IMR-90 (cell line): ENCODE measurements around the gene KRT37. TPM values are rescaled to one million over a fixed set of nuclear protein-coding genes. Genes with fewer than 3 reads are reported as not detected.

ENCODE experiments used
- ATAC-seq: fragments of 200-7000 bp; cut with Tn5 transposase; 2 replicates; pipeline ENCODE4 v1.9.1; 2020; ENCODE audit warnings: low read depth, mild to moderate bottlenecking, moderate library complexity
- BruUV-seq: library from RNA; stranded (reverse); fragments of 400-500 nt; replicated peaks from 2 replicates; lab custom pipeline; 2021; lab: Mats Ljungman, UMichigan
- CTCF ChIA-PET: fragments of 300-600 bp; formaldehyde crosslinking; extraction: SDS; loops from one replicate; lab custom pipeline; 2021; ENCODE audit warnings: antibody characterized with exemption; lab: Yijun Ruan, JAX
- POLR2A ChIA-PET: fragments of 300-600 bp; sonication (Branson Sonifier 250); formaldehyde crosslinking; loops from one replicate; lab custom pipeline; 2022; ENCODE audit warnings: antibody characterized with exemption; ENCODE audit not compliant: unreplicated experiment; lab: Charles Lee
- DNase-seq: peaks from one replicate; pipeline ENCODE4 v3.0.0; 2013
- H2AFZ ChIP-seq: replicated peaks from 2 replicates; pipeline ENCODE3; 2013; ENCODE audit warnings: low read length, mild to moderate bottlenecking; ENCODE audit not compliant: poor library complexity
- H2AK5ac ChIP-seq: 2 replicates; pipeline ENCODE4 v1.6.1; 2013; ENCODE audit warnings: low read depth, low read length, inconsistent platforms
- H2AK9ac ChIP-seq: replicated peaks from 2 replicates; pipeline ENCODE3; 2013; ENCODE audit warnings: mild to moderate bottlenecking, low read depth, low read length, moderate library complexity; ENCODE audit not compliant: poor library complexity
- H2BK120ac ChIP-seq: 2 replicates; pipeline ENCODE4 v1.6.1; 2013; ENCODE audit warnings: low read depth, low read length, inconsistent platforms
- H2BK15ac ChIP-seq: 3 replicates; pipeline ENCODE4 v1.6.1; 2013; ENCODE audit warnings: low read depth, low read length, inconsistent platforms
- H2BK20ac ChIP-seq: 2 replicates; pipeline ENCODE4 v1.6.1; 2013; ENCODE audit warnings: low read depth, mild to moderate bottlenecking, inconsistent platforms, low read length, moderate library complexity
- H2BK5ac ChIP-seq: 2 replicates; pipeline ENCODE4 v1.6.1; 2013; ENCODE audit warnings: mild to moderate bottlenecking, low read depth, low read length, inconsistent platforms; ENCODE audit not compliant: poor library complexity, severe bottlenecking
- H3K14ac ChIP-seq: replicated peaks from 2 replicates; pipeline ENCODE4 v1.6.1; 2013; ENCODE audit warnings: low read depth, low read length, inconsistent platforms
- H3K18ac ChIP-seq: 2 replicates; pipeline ENCODE4 v1.6.1; 2013; ENCODE audit warnings: low read depth, low read length, control low read depth
- H3K23ac ChIP-seq: 2 replicates; pipeline ENCODE4 v1.6.1; 2013; ENCODE audit warnings: low read depth, low read length, inconsistent platforms
- H3K27ac ChIP-seq: 2 replicates; pipeline ENCODE4 v1.5.1; 2013; ENCODE audit warnings: mild to moderate bottlenecking, control low read depth, low read length; ENCODE audit not compliant: insufficient read depth
- H3K27me3 ChIP-seq: 2 replicates; pipeline ENCODE4 v1.6.1; 2013; ENCODE audit warnings: low read length; ENCODE audit not compliant: control insufficient read depth, insufficient read depth
- H3K36me3 ChIP-seq: 2 replicates; pipeline ENCODE4 v1.6.1; 2013; ENCODE audit warnings: low read length, mixed read lengths; ENCODE audit not compliant: control insufficient read depth, insufficient read depth
- H3K4ac ChIP-seq: 2 replicates; pipeline ENCODE4 v1.6.1; 2013; ENCODE audit warnings: low read depth, low read length, inconsistent platforms
- H3K4me1 ChIP-seq: 2 replicates; pipeline ENCODE4 v1.6.1; 2013; ENCODE audit warnings: low read length, mixed read lengths; ENCODE audit not compliant: control insufficient read depth, insufficient read depth
- H3K4me2 ChIP-seq: 2 replicates; pipeline ENCODE4 v1.6.1; 2013; ENCODE audit warnings: low read depth, mild to moderate bottlenecking, control low read depth, low read length, moderate library complexity
- H3K4me3 ChIP-seq: 2 replicates; pipeline ENCODE4 v1.5.1; 2013; ENCODE audit warnings: low read depth, mild to moderate bottlenecking, control low read depth, low read length, moderate library complexity; ENCODE audit not compliant: insufficient read depth
- H3K56ac ChIP-seq: 2 replicates; pipeline ENCODE4 v1.6.1; 2013; ENCODE audit warnings: low read length, inconsistent platforms; ENCODE audit not compliant: insufficient read depth; ENCODE audit errors: extremely low read depth
- H3K79me1 ChIP-seq, 2 experiments: 2 replicates each; pipeline ENCODE4 v1.6.1; 2013; ENCODE audit warnings: low read length in 2 of 2, inconsistent platforms in 1 of 2, low read depth in 1 of 2
- H3K9ac ChIP-seq: 2 replicates; pipeline ENCODE4 v1.6.1; 2013; ENCODE audit warnings: low read depth, low read length, control low read depth
- H3K9me1 ChIP-seq: 2 replicates; pipeline ENCODE4 v1.6.1; 2013; ENCODE audit warnings: low read length, inconsistent platforms; ENCODE audit not compliant: insufficient read depth
- H3K9me3 ChIP-seq: 2 replicates; pipeline ENCODE4 v1.6.1; 2013; ENCODE audit warnings: low read length; ENCODE audit not compliant: control insufficient read depth, insufficient read depth
- H4K20me1 ChIP-seq: 2 replicates; pipeline ENCODE4 v1.6.1; 2013; ENCODE audit warnings: low read length, inconsistent platforms; ENCODE audit not compliant: insufficient read depth
- H4K5ac ChIP-seq: 2 replicates; pipeline ENCODE4 v1.6.1; 2013; ENCODE audit warnings: mild to moderate bottlenecking, low read depth, low read length, control low read depth
- H4K8ac ChIP-seq, 2 experiments: 2 replicates each; pipeline ENCODE4 v1.6.1; 2013; ENCODE audit warnings: low read depth in 2 of 2, low read length in 2 of 2, control low read depth in 1 of 2, inconsistent platforms in 1 of 2
- H4K91ac ChIP-seq: 2 replicates; pipeline ENCODE4 v1.6.1; 2013; ENCODE audit warnings: low read depth, low read length, inconsistent platforms; ENCODE audit not compliant: insufficient read depth
- FOS ChIP-seq: fragments of 150-350 bp; IDR thresholded peaks from 2 replicates; pipeline ENCODE4 v1.6.1; 2016; ENCODE audit warnings: low read depth, low read length
- RFX5 ChIP-seq: IDR thresholded peaks from 2 replicates; pipeline ENCODE4 v1.8.0; 2012; ENCODE audit warnings: low read depth, mild to moderate bottlenecking, low read length, moderate library complexity
- SMC3 ChIP-seq: fragments of 150-350 bp; IDR thresholded peaks from 2 replicates; pipeline ENCODE4 v1.6.1; 2016; ENCODE audit warnings: low read depth, mild to moderate bottlenecking, antibody characterized with exemption, low read length, moderate library complexity
- WGBS, 2 experiments: methylation state at CpG; one replicate each; pipeline versions ENCODE4 v1.1.5 to v1.1.7; 2013; ENCODE audit warnings: missing lambda C conversion rate in 2 of 2; ENCODE audit not compliant: insufficient read length in 1 of 2; ENCODE audit errors: extremely low coverage in 2 of 2; 5-methylcytosine and 5-hydroxymethylcytosine counted together
- dilution Hi-C: fragments of 300-500 bp; cut with HindIII; formaldehyde crosslinking; loops from one replicate; pipeline ENCODE4 v1.14.3; 2018; ENCODE audit warnings: low sequenced_read_pairs; ENCODE audit not compliant: unreplicated experiment
- in situ Hi-C: fragments of 300-500 bp; cut with MboI; formaldehyde crosslinking; loops from 3 replicates; pipeline ENCODE4 v1.14.3; 2019; ENCODE audit warnings: low sequenced_read_pairs, inconsistent platforms, mixed read lengths
- intact Hi-C: fragments of 100-400 bp; cut with micrococcal nuclease; formaldehyde crosslinking; loops from 2 replicates; pipeline ENCODE4 v1.10.0; 2022
- polyA plus RNA-seq, 3 experiments: library from polyadenylated mRNA; depleted of rRNA; stranded (reverse); fragments of >200 nt; gene quantifications; 2 replicates each; pipeline ENCODE4 v1.2.3, GENCODE V29; 2012; ENCODE audit warnings: low replicate concordance in 1 of 3
- total RNA-seq: library from RNA; depleted of rRNA; stranded (reverse); fragments of >200 nt; gene quantifications from 2 replicates; pipeline ENCODE4 v1.2.3, GENCODE V29; 2012

Gene KRT37
- total and polyA plus RNA-seq, 2 of the 4 experiments (the other 2 are of a cell fraction): not detected

- Histone ChIP-seq H3K27me3 (no peaks in the 10 kb centered on the region; the same call in 1 of the 2 replicates), H2BK5ac (peak overlapping the region; percentile 43), H2AK9ac (no peak overlapping the region), H3K79me1 (no peaks in the 10 kb centered on the region), H4K91ac (no peak overlapping the region; the same call in 1 of the 2 replicates), H4K20me1 (no peaks in the 10 kb centered on the region), H2AK5ac (no peak overlapping the region; the same call in 1 of the 2 replicates), H4K5ac (no peak overlapping the region), H3K4me3 (no peak overlapping the region), H3K14ac (no peak overlapping the region), H3K4me1 (peaks cover 9% of the 10 kb centered on the region), H3K36me3 (no peaks in the 10 kb centered on the region), H2BK15ac (peak overlapping the region; percentile 2; the same call in 2 of the 3 replicates), H3K23ac (no peak overlapping the region), H3K9ac (no peak overlapping the region), H3K56ac (no peak overlapping the region), H3K27ac (no peak overlapping the region), H3K9me3 (peaks cover 14% of the 10 kb centered on the region), H4K8ac (0 out of 4 replicates have a peak overlapping the region, but pooled peaks of 1 of the 2 experiments have one; percentile 17), H2BK120ac (peak overlapping the region; percentile 74; the same call in 1 of the 2 replicates), H3K4ac (peak overlapping the region; percentile 15; the same call in 1 of the 2 replicates), H3K18ac (peak overlapping the region; percentile 37; the same call in 1 of the 2 replicates), H3K4me2 (no peak overlapping the region), H3K9me1 (peaks cover 5% of the 10 kb centered on the region), H2BK20ac (peak overlapping the region; percentile 62; the same call in 1 of the 2 replicates), H2AFZ (no peak overlapping the region)
- peak; percentile 55 for ATAC-seq
- ChIA-PET POLR2A (no interaction called here), CTCF (no interaction called here)
- intact Hi-C loops (no loop called here), in situ Hi-C loops (no loop called here), dilution Hi-C loops (no loop called here)
- peak; percentile 59 for DNase-seq
- BruUV-seq: no TSS peak
- 29% methylated on average over 1 of the region's 2 CpGs; no CpG with 5 or more reads in 1 of the 2 experiments for WGBS, 2 experiments
- TF ChIP-seq RFX5: no peak
- TF ChIP-seq FOS: no peak
- no peak for TF ChIP-seq SMC3
These were observed 26.9 kb upstream of the KRT37 start for GRCh38 chr17:41451154-41451728.
